PC-9 (cell line): ENCODE measurements around the gene EIF4G3. TPM values are rescaled to one million over a fixed set of nuclear protein-coding genes. Genes with fewer than 3 reads are reported as not detected.

ENCODE experiments used
- BruUV-seq: library from RNA; stranded (reverse); fragments of 400-500 nt; replicated peaks from 2 replicates; lab custom pipeline; 2021; lab: Mats Ljungman, UMichigan
- CTCF ChIA-PET: fragments of 300-600 bp; sonication (Branson Sonifier 250); formaldehyde crosslinking; loops from one replicate; lab custom pipeline; 2022; ENCODE audit warnings: antibody characterized with exemption; lab: Charles Lee
- POLR2A ChIA-PET: fragments of 300-600 bp; sonication (Branson Sonifier 250); formaldehyde crosslinking; loops from one replicate; lab custom pipeline; 2022; ENCODE audit warnings: antibody characterized with exemption; ENCODE audit not compliant: unreplicated experiment; lab: Charles Lee
- DNase-seq, 2 experiments: peaks; one replicate each; pipeline versions ENCODE4 v3.0.0 to v3.0.0-alpha.2; 2015 to 2022; ENCODE audit warnings: mixed read lengths in 1 of 2
- H2AFZ ChIP-seq: fragments of 200-600 bp; sonication (generic); 2 replicates; pipeline ENCODE4 v1.8.1; 2017; ENCODE audit warnings: antibody characterized with exemption
- H3F3A ChIP-seq: fragments of 200-600 bp; sonication (generic); 2 replicates; pipeline ENCODE4 v1.8.1; 2017; ENCODE audit warnings: antibody characterized with exemption, mild to moderate bottlenecking, low read depth; ENCODE audit not compliant: insufficient read depth
- H3K27ac ChIP-seq: fragments of 200-600 bp; sonication (generic); 2 replicates; pipeline ENCODE4 v1.6.1; 2016; ENCODE audit warnings: mixed run types
- H3K27me3 ChIP-seq: fragments of 200-600 bp; sonication (generic); 2 replicates; pipeline ENCODE4 v1.6.1; 2016; ENCODE audit warnings: low read depth, mixed run types; ENCODE audit not compliant: insufficient read depth
- H3K36me3 ChIP-seq: fragments of 200-600 bp; sonication (generic); 2 replicates; pipeline ENCODE4 v1.6.1; 2016; ENCODE audit warnings: low read depth, mixed run types
- H3K4me1 ChIP-seq: fragments of 200-600 bp; sonication (generic); replicated peaks from 2 replicates; pipeline ENCODE4 v1.6.1; 2016; ENCODE audit warnings: mixed run types; ENCODE audit not compliant: insufficient read depth
- H3K4me2 ChIP-seq: fragments of 200-600 bp; sonication (generic); 2 replicates; pipeline ENCODE4 v1.6.1; 2017; ENCODE audit warnings: mixed run types
- H3K4me3 ChIP-seq: fragments of 200-600 bp; sonication (generic); 2 replicates; pipeline ENCODE4 v1.6.1; 2016; ENCODE audit warnings: mixed run types
- H3K79me2 ChIP-seq: fragments of 200-600 bp; sonication (generic); 2 replicates; pipeline ENCODE4 v1.6.1; 2017; ENCODE audit warnings: low read depth, mixed run types
- H3K9me2 ChIP-seq: fragments of 200-600 bp; sonication (generic); 2 replicates; pipeline ENCODE4 v1.8.1; 2017; ENCODE audit warnings: mild to moderate bottlenecking; ENCODE audit not compliant: insufficient read depth
- H3K9me3 ChIP-seq: fragments of 200-600 bp; sonication (generic); 2 replicates; pipeline ENCODE4 v1.8.1; 2016; ENCODE audit warnings: low read depth; ENCODE audit not compliant: insufficient read depth
- H4K20me1 ChIP-seq: fragments of 200-600 bp; sonication (generic); 2 replicates; pipeline ENCODE4 v1.8.1; 2017; ENCODE audit not compliant: insufficient read depth
- EZH2 ChIP-seq: fragments of 200-600 bp; sonication (generic); IDR thresholded peaks from 2 replicates; pipeline ENCODE4 v1.8.0; 2017; ENCODE audit warnings: antibody characterized with exemption, low read depth
- intact Hi-C: fragments of 100-400 bp; cut with micrococcal nuclease; formaldehyde crosslinking; loops from one replicate; pipeline ENCODE4 v1.10.0; 2022; ENCODE audit not compliant: unreplicated experiment
- total RNA-seq: library from RNA; stranded (reverse); gene quantifications from 2 replicates; pipeline ENCODE4 v1.2.3, GENCODE V29; 2021
- TF ChIP-seq, protein P1 (sequence below): fragments of 200-600 bp; sonication (generic); conservative IDR thresholded peaks from 2 replicates; pipeline ENCODE4 v1.6.1; 2017; ENCODE audit warnings: mixed run types, antibody characterized with exemption, mild to moderate bottlenecking, moderate library complexity

The EIF4G3 gene
- total RNA-seq, 1 experiment from 2014 or later = 63.2 TPM

DNA sequence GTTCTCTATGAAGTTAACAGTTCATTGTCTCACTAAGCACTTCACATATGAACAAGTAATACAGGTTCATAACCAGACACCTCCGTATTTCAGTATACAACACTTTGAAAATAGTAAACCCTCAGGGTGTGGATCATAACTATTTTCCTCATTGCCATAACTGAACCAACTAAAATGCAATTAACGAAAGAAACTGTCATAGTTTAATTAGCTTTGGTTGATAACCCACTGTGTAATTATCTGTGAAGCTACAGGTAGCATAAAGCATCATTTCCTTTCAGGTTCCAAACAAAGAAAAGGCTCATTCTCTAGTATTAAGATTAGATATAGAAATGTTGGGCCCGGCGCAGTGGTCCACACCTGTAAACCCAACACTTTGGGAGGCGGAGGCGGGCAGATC, 58.5 kb downstream of the EIF4G3 start:
- TF ChIP-seq EZH2 = no peak
- TF ChIP-seq, protein P1, sequence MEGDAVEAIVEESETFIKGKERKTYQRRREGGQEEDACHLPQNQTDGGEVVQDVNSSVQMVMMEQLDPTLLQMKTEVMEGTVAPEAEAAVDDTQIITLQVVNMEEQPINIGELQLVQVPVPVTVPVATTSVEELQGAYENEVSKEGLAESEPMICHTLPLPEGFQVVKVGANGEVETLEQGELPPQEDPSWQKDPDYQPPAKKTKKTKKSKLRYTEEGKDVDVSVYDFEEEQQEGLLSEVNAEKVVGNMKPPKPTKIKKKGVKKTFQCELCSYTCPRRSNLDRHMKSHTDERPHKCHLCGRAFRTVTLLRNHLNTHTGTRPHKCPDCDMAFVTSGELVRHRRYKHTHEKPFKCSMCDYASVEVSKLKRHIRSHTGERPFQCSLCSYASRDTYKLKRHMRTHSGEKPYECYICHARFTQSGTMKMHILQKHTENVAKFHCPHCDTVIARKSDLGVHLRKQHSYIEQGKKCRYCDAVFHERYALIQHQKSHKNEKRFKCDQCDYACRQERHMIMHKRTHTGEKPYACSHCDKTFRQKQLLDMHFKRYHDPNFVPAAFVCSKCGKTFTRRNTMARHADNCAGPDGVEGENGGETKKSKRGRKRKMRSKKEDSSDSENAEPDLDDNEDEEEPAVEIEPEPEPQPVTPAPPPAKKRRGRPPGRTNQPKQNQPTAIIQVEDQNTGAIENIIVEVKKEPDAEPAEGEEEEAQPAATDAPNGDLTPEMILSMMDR = no peak
- ChIA-PET CTCF (no interaction called here), POLR2A (interaction anchor here (0.6 kb wide), 1 partner anchor 11 kb away, joined by 4 read pairs; no protein-coding TSS in a partner anchor)
- H3K27ac ChIP-seq = no peak overlapping the region
- DNase-seq = no peak
- H2AFZ ChIP-seq = no peak overlapping the region
- H3K9me3 ChIP-seq = no peaks in the 10 kb centered on the region
- H3K27me3 ChIP-seq = no peaks in the 10 kb centered on the region
- no peak overlapping the region for H3K4me3 ChIP-seq
- no TSS peak for BruUV-seq
- no peak overlapping the region for H3K4me2 ChIP-seq
- no peaks in the 10 kb centered on the region for H3K9me2 ChIP-seq
- no peaks in the 10 kb centered on the region; the same call in 1 of the 2 replicates for H3K36me3 ChIP-seq
- H3K79me2 ChIP-seq = peaks cover 8% of the 10 kb centered on the region; the same call in 1 of the 2 replicates
- intact Hi-C loops = no loop called here
- peaks cover 3% of the 10 kb centered on the region; the same call in 1 of the 2 replicates for H4K20me1 ChIP-seq
- H3K4me1 ChIP-seq = no peaks in the 10 kb centered on the region
- no peaks in the 10 kb centered on the region for H3F3A ChIP-seq

DNA sequence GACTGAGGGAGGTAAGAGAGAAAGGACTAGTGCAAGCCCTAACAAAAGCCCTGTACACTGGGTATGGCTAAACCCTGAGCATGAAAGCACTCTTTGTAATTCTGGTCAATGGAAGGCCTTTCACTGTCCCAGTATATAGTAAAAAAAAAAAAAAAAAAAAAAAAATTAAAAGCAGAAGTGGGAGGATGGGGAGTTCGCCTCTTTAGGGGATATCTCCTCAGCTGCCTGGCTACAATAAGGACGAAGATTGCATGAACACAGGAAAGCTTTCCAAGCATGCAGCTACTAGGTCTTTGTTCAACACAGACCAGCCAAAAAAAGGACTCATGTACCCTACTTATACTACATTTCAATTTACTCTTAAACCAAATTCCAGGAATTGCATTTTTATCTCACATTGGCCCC, 59.1 kb downstream of the EIF4G3 start:
- no peaks in the 10 kb centered on the region for H3K27me3 ChIP-seq
- no peak overlapping the region for H3K4me3 ChIP-seq
- DNase-seq = no peak
- no peaks in the 10 kb centered on the region for H3K9me3 ChIP-seq
- ChIA-PET CTCF (no interaction called here), POLR2A (no interaction called here)
- intact Hi-C loops = no loop called here
- H3F3A ChIP-seq = no peaks in the 10 kb centered on the region
- no peak overlapping the region for H3K27ac ChIP-seq
- H3K79me2 ChIP-seq = peaks cover 10% of the 10 kb centered on the region; the same call in 1 of the 2 replicates
- no peaks in the 10 kb centered on the region; the same call in 1 of the 2 replicates for H3K36me3 ChIP-seq
- no peak for TF ChIP-seq EZH2
- TF ChIP-seq, protein P1 = no peak
- H3K4me1 ChIP-seq = no peaks in the 10 kb centered on the region
- peaks cover 3% of the 10 kb centered on the region; the same call in 1 of the 2 replicates for H4K20me1 ChIP-seq
- BruUV-seq = no TSS peak
- no peak overlapping the region for H3K4me2 ChIP-seq
- H3K9me2 ChIP-seq = no peaks in the 10 kb centered on the region
- H2AFZ ChIP-seq = no peak overlapping the region

DNA sequence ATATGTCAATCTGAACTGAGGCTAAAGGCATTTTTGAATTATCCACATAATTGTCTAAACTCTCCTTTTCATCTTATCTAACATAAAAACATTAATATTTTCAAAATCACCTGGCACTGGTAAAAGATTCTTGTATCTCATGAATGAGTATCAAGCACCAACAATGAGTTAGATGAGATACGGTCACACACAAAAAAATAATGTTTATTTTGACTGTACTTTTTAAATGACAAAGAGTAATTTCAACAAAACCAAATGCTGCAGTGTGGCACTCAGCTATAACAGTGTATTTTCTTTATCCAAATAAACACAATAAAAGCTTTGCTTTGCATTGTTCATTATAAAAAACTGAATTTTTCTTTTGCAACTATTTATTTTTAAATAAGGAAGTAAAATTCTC, 59.5 kb downstream of the EIF4G3 start:
- TF ChIP-seq, protein P1 = no peak
- TF ChIP-seq EZH2 = no peak
- Histone ChIP-seq H4K20me1 (0 out of 2 replicates have a peak, but pooled peaks cover 3% of the 10 kb centered on the region), H3K4me2 (no peak overlapping the region), H3K4me1 (no peaks in the 10 kb centered on the region), H2AFZ (no peak overlapping the region), H3F3A (no peaks in the 10 kb centered on the region), H3K9me2 (no peaks in the 10 kb centered on the region), H3K9me3 (no peaks in the 10 kb centered on the region), H3K27me3 (no peaks in the 10 kb centered on the region), H3K27ac (no peak overlapping the region), H3K79me2 (peaks cover 15% of the 10 kb centered on the region; the same call in 1 of the 2 replicates), H3K36me3 (no peaks in the 10 kb centered on the region), H3K4me3 (no peak overlapping the region)
- intact Hi-C loops = no loop called here
- DNase-seq = no peak
- ChIA-PET POLR2A (no interaction called here), CTCF (no interaction called here)
- no TSS peak for BruUV-seq
